Measurements from ENCODE around the gene MMADHC. TPM values are rescaled to one million over a fixed set of nuclear protein-coding genes. Genes with fewer than 3 reads are reported as not detected.

MMADHC gene
- total and polyA plus RNA-seq, 9 of the 15 experiments (the other 6 are each of a cell fraction or from before 2014, with no cell fraction given) = 187 to 850 (median 271) TPM

DNA sequence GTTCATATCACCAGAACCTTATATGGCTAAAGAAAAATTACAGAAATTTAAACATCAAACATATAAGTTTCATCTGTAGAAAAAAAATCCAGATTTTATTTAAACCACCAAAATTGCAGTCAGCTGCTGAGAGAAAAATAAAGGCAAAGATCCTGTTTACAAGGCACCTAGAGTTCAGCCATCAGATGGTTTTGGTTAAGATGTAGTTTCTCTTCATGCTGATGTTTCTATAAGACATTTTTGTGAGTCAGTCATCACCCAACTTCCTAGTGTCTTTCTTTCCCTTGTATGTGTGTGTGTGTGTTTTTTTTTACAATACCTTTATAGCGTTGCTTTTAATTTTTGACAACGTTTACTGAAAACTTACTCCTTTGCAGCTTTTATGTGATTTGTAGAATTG lies 26.1 kb upstream of the MMADHC start (continued):
- TF ChIP-seq, protein P1, sequence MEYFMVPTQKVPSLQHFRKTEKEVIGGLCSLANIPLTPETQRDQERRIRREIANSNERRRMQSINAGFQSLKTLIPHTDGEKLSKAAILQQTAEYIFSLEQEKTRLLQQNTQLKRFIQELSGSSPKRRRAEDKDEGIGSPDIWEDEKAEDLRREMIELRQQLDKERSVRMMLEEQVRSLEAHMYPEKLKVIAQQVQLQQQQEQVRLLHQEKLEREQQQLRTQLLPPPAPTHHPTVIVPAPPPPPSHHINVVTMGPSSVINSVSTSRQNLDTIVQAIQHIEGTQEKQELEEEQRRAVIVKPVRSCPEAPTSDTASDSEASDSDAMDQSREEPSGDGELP (CRISPR knock-in tag; IDR thresholded peaks at IDR 0.05; ENCODE audit: borderline replicate concordance) = no peak
- TF ChIP-seq, protein P2, sequence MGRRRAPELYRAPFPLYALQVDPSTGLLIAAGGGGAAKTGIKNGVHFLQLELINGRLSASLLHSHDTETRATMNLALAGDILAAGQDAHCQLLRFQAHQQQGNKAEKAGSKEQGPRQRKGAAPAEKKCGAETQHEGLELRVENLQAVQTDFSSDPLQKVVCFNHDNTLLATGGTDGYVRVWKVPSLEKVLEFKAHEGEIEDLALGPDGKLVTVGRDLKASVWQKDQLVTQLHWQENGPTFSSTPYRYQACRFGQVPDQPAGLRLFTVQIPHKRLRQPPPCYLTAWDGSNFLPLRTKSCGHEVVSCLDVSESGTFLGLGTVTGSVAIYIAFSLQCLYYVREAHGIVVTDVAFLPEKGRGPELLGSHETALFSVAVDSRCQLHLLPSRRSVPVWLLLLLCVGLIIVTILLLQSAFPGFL (CRISPR knock-in tag; IDR thresholded peaks at IDR 0.05) = no peak
- no peak for TF ChIP-seq EGR1 (conservative IDR thresholded peaks at IDR 0.05)
- no peak for TF ChIP-seq FIP1L1 (IDR thresholded peaks at IDR 0.05; ENCODE audit: low read depth, low read length, poor library complexity, severe bottlenecking)
- TF ChIP-seq ZNF316 (IDR thresholded peaks at IDR 0.05) = no peak

DNA sequence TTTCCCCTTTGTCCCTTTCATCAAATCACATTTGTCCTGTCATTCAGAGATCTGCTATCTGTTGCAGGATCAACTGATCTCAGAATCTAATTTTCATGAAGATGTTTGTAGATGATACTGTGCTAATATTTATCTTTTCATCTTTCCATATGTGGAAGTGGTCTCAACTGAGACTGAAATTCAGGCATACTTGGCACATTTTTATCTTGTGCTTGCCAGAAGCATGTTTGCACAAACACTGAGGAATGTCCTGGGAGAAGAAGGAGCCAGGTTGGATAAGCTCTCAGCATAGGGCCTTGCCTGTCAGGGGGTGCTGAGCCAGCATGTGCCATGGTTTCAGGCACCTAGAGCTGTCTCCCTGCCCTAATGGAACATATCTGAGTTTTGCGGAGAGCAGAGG lies 24.5 kb upstream of the MMADHC start:
- in situ Hi-C loops (cut with MboI) = loop anchor here (25.0 kb wide), 1 partner anchor 875 kb away; the partner anchor contains the start of gene RND3
- CTCF ChIA-PET (ENCODE audit: low intra/inter-chr PET ratio) = no interaction called here
- H3K4me2 ChIP-seq (ENCODE audit: insufficient read depth, low read length) = no peak overlapping the region

More for the DNA sequence above, 24.5 kb upstream of the MMADHC start:
- Histone ChIP-seq H3K27ac (ENCODE audit: extremely low read depth, low read depth, low read length) (no peak overlapping the region), H2AFZ (ENCODE audit: low read depth, low read length) (no peak overlapping the region), H3K36me3 (ENCODE audit: control insufficient read depth, insufficient read depth, low read length) (no peaks in the 10 kb centered on the region), H4K20me1 (replicated peaks; ENCODE audit: control insufficient read depth, insufficient read depth, low read length) (no peaks in the 10 kb centered on the region), H3K27me3 (ENCODE audit: control insufficient read depth in 2 of 2, insufficient read depth in 2 of 2, low read length in 2 of 2) (no peaks in the 10 kb centered on the region), H3K9me1 (ENCODE audit: control insufficient read depth, insufficient read depth, low read length) (no peaks in the 10 kb centered on the region), H3K79me2 (ENCODE audit: control insufficient read depth, insufficient read depth, low read length) (no peaks in the 10 kb centered on the region), H3K4me1 (replicated peaks in 1 of 2; ENCODE audit: control insufficient read depth in 2 of 2, insufficient read depth in 2 of 2, low read length in 2 of 2) (no peaks in the 10 kb centered on the region), H3K4me3 (no peak overlapping the region), H3K9ac (ENCODE audit: insufficient read depth in 1 of 2, low read depth in 2 of 2, low read length in 2 of 2) (no peak overlapping the region), H3K9me3 (replicated peaks; ENCODE audit: control insufficient read depth, insufficient read depth, low read depth, low read length) (no peaks in the 10 kb centered on the region)
- intact Hi-C loops (cut with micrococcal nuclease) = no loop called here
- FAIRE-seq (no peak), ATAC-seq (no peak), DNase-seq (ENCODE audit: extremely low read depth in 1 of 4, low spot score in 3 of 4) (no peak)
- POLR2A ChIA-PET = no interaction called here
- no TSS peak for BruUV-seq (replicated peaks)
- TF ChIP-seq EP400 (IDR thresholded peaks at IDR 0.05) (no peak), ZNF12 (CRISPR knock-in tag; IDR thresholded peaks at IDR 0.05) (no peak), KAT8 (IDR thresholded peaks at IDR 0.05; ENCODE audit: low read depth) (no peak), PTTG1 (tag; IDR thresholded peaks at IDR 0.05; ENCODE audit: low read depth) (no peak), SRSF7 (optimal IDR thresholded peaks at IDR 0.05; ENCODE audit: low read depth, low read length) (no peak), PML (IDR thresholded peaks at IDR 0.05; ENCODE audit: low read length) (no peak), THRAP3 (IDR thresholded peaks at IDR 0.05; ENCODE audit: borderline replicate concordance) (no peak)
- TF ChIP-seq, protein P3, sequence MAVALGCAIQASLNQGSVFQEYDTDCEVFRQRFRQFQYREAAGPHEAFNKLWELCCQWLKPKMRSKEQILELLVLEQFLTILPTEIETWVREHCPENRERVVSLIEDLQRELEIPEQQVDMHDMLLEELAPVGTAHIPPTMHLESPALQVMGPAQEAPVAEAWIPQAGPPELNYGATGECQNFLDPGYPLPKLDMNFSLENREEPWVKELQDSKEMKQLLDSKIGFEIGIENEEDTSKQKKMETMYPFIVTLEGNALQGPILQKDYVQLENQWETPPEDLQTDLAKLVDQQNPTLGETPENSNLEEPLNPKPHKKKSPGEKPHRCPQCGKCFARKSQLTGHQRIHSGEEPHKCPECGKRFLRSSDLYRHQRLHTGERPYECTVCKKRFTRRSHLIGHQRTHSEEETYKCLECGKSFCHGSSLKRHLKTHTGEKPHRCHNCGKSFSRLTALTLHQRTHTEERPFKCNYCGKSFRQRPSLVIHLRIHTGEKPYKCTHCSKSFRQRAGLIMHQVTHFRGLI (CRISPR knock-in tag; IDR thresholded peaks at IDR 0.05) = no peak
- 0% methylated on average over 1 of the region's 1 CpG for WGBS (ENCODE audit: insufficient coverage, low coverage, missing lambda C conversion rate)

Measured in K562 (cell line).